ENCODE results near the gene RAPGEF1. TPM values are rescaled to one million over a fixed set of nuclear protein-coding genes. Genes with fewer than 3 reads are reported as not detected.

The RAPGEF1 gene
- total and polyA plus RNA-seq, 2 donors, result 18.9 to 38.3 TPM

GRCh38 chr9:131732061-131732526 lies 7.8 kb downstream of the RAPGEF1 start:
- peaks cover 3% of the 10 kb centered on the region for H3K4me1 ChIP-seq (ENCODE audit: insufficient read depth)
- 76% methylated on average over 8 of the region's 8 CpGs for WGBS
- H3K27ac ChIP-seq (ENCODE audit: low read depth), result no peak overlapping the region
- DNase-seq (ENCODE audit: extremely low spot score), result no peak
- no peaks in the 10 kb centered on the region for H3K36me3 ChIP-seq (ENCODE audit: insufficient read depth)
- no peak overlapping the region for H3K4me3 ChIP-seq (ENCODE audit: low read depth, low read length)

GRCh38 chr9:131731644-131732043 lies 8.2 kb downstream of the RAPGEF1 start:
- 84% methylated on average over 5 of the region's 5 CpGs for WGBS
- Histone ChIP-seq H3K36me3 (ENCODE audit: insufficient read depth) (no peaks in the 10 kb centered on the region), H3K27ac (ENCODE audit: low read depth) (no peak overlapping the region), H3K4me1 (ENCODE audit: insufficient read depth) (peaks cover 3% of the 10 kb centered on the region), H3K4me3 (ENCODE audit: low read depth, low read length) (no peak overlapping the region)
- DNase-seq (ENCODE audit: extremely low spot score), result no peak

- Histone ChIP-seq H3K36me3 (ENCODE audit: insufficient read depth) (no peaks in the 10 kb centered on the region), H3K27ac (ENCODE audit: low read depth) (no peak overlapping the region), H3K4me3 (ENCODE audit: low read depth, low read length) (no peak overlapping the region), H3K4me1 (ENCODE audit: insufficient read depth) (peaks cover 3% of the 10 kb centered on the region)
- no peak for DNase-seq (ENCODE audit: extremely low spot score)
- WGBS, result 73% methylated on average over 7 of the region's 7 CpGs
Observed at GRCh38 chr9:131731237-131731636, 8.6 kb downstream of the RAPGEF1 start.

- no peak for DNase-seq (ENCODE audit: extremely low spot score)
- Histone ChIP-seq H3K4me1 (ENCODE audit: insufficient read depth) (peaks cover 3% of the 10 kb centered on the region), H3K36me3 (ENCODE audit: insufficient read depth) (no peaks in the 10 kb centered on the region), H3K27ac (ENCODE audit: low read depth) (no peak overlapping the region), H3K4me3 (ENCODE audit: low read depth, low read length) (no peak overlapping the region)
- 77% methylated on average over 3 of the region's 3 CpGs for WGBS
Observed at GRCh38 chr9:131728961-131729360, 10.9 kb downstream of the RAPGEF1 start.

- no peak for DNase-seq (ENCODE audit: extremely low spot score)
- 76% methylated on average over 4 of the region's 4 CpGs for WGBS
- H3K27ac ChIP-seq (ENCODE audit: low read depth), result no peak overlapping the region
- H3K36me3 ChIP-seq (ENCODE audit: insufficient read depth), result no peaks in the 10 kb centered on the region
- H3K4me3 ChIP-seq (ENCODE audit: low read depth, low read length), result no peak overlapping the region
- H3K4me1 ChIP-seq (ENCODE audit: insufficient read depth), result peaks cover 1% of the 10 kb centered on the region
Observed at GRCh38 chr9:131728546-131728910, 11.3 kb downstream of the RAPGEF1 start.

- Histone ChIP-seq H3K27ac (ENCODE audit: low read depth) (no peak overlapping the region), H3K4me1 (ENCODE audit: insufficient read depth) (no peaks in the 10 kb centered on the region)
- WGBS, result 73% methylated on average over 5 of the region's 5 CpGs
Observed at GRCh38 chr9:131727795-131728545, 11.9 kb downstream of the RAPGEF1 start.

GRCh38 chr9:131727184-131727759 lies 12.6 kb downstream of the RAPGEF1 start:
- no peak overlapping the region for H3K27ac ChIP-seq (ENCODE audit: low read depth)
- DNase-seq (ENCODE audit: extremely low spot score), result no peak
- no peaks in the 10 kb centered on the region for H3K4me1 ChIP-seq (ENCODE audit: insufficient read depth)
- H3K4me3 ChIP-seq (ENCODE audit: low read depth, low read length), result no peak overlapping the region
- 67% methylated on average over 7 of the region's 7 CpGs for WGBS
- H3K36me3 ChIP-seq (ENCODE audit: insufficient read depth), result no peaks in the 10 kb centered on the region

More at GRCh38 chr9:131727795-131728545, 11.9 kb downstream of the RAPGEF1 start:
- Histone ChIP-seq H3K4me3 (ENCODE audit: low read depth, low read length) (no peak overlapping the region), H3K36me3 (ENCODE audit: insufficient read depth) (no peaks in the 10 kb centered on the region)
- DNase-seq (ENCODE audit: extremely low spot score), result no peak

GRCh38 chr9:131724683-131725082 lies 15.2 kb downstream of the RAPGEF1 start:
- no peak for DNase-seq (ENCODE audit: extremely low spot score)
- Histone ChIP-seq H3K4me1 (ENCODE audit: insufficient read depth) (no peaks in the 10 kb centered on the region), H3K4me3 (ENCODE audit: low read depth, low read length) (no peak overlapping the region), H3K27ac (ENCODE audit: low read depth) (no peak overlapping the region), H3K36me3 (ENCODE audit: insufficient read depth) (no peaks in the 10 kb centered on the region)
- WGBS, result 88% methylated on average over 2 of the region's 2 CpGs

- H3K4me1 ChIP-seq (ENCODE audit: insufficient read depth), result no peaks in the 10 kb centered on the region
- no peak overlapping the region for H3K27ac ChIP-seq (ENCODE audit: low read depth)
- DNase-seq (ENCODE audit: extremely low spot score), result no peak
- no peaks in the 10 kb centered on the region for H3K36me3 ChIP-seq (ENCODE audit: insufficient read depth)
- 73% methylated on average over 5 of the region's 5 CpGs for WGBS
- no peak overlapping the region for H3K4me3 ChIP-seq (ENCODE audit: low read depth, low read length)
Observed at GRCh38 chr9:131723632-131724031, 16.2 kb downstream of the RAPGEF1 start.

- 54% methylated on average over 8 of the region's 8 CpGs for WGBS
- Histone ChIP-seq H3K27ac (ENCODE audit: low read depth) (no peak overlapping the region), H3K36me3 (ENCODE audit: insufficient read depth) (no peaks in the 10 kb centered on the region), H3K4me1 (ENCODE audit: insufficient read depth) (no peaks in the 10 kb centered on the region), H3K4me3 (ENCODE audit: low read depth, low read length) (no peak overlapping the region)
- DNase-seq (ENCODE audit: extremely low spot score), result no peak
Observed at GRCh38 chr9:131722255-131722654, 17.6 kb downstream of the RAPGEF1 start.

GRCh38 chr9:131721076-131721475 lies 18.8 kb downstream of the RAPGEF1 start:
- DNase-seq (ENCODE audit: extremely low spot score), result no peak
- no peaks in the 10 kb centered on the region for H3K4me1 ChIP-seq (ENCODE audit: insufficient read depth)
- no peaks in the 10 kb centered on the region for H3K36me3 ChIP-seq (ENCODE audit: insufficient read depth)
- WGBS, result 96% methylated on average over 13 of the region's 13 CpGs
- H3K27ac ChIP-seq (ENCODE audit: low read depth), result no peak overlapping the region
- H3K4me3 ChIP-seq (ENCODE audit: low read depth, low read length), result no peak overlapping the region

- Histone ChIP-seq H3K4me3 (ENCODE audit: low read depth, low read length) (no peak overlapping the region), H3K4me1 (ENCODE audit: insufficient read depth) (no peaks in the 10 kb centered on the region), H3K36me3 (ENCODE audit: insufficient read depth) (no peaks in the 10 kb centered on the region), H3K27ac (ENCODE audit: low read depth) (no peak overlapping the region)
- 91% methylated on average over 6 of the region's 6 CpGs for WGBS
- no peak for DNase-seq (ENCODE audit: extremely low spot score)
Observed at GRCh38 chr9:131720330-131720729, 19.5 kb downstream of the RAPGEF1 start.

- Histone ChIP-seq H3K4me3 (ENCODE audit: low read depth, low read length) (no peak overlapping the region), H3K36me3 (ENCODE audit: insufficient read depth) (no peaks in the 10 kb centered on the region), H3K27ac (ENCODE audit: low read depth) (no peak overlapping the region), H3K4me1 (ENCODE audit: insufficient read depth) (no peaks in the 10 kb centered on the region)
- WGBS, result 56% methylated on average over 7 of the region's 7 CpGs
- DNase-seq (ENCODE audit: extremely low spot score), result no peak
Observed at GRCh38 chr9:131719262-131719908, 20.5 kb downstream of the RAPGEF1 start.

Measured in urinary bladder (tissue), 4 donors.